Neural cell (in vitro differentiated cells): ENCODE data around the gene APH1B. TPM values are rescaled to one million over a fixed set of nuclear protein-coding genes. Genes with fewer than 3 reads are reported as not detected.

Experiments
- H2AFZ ChIP-seq: fragments of 200-600, 300-800 bp; sonication (generic), shearing (Covaris generic); 2 replicates; pipeline ENCODE4 v1.6.0; 2014; ENCODE audit warnings: low read depth, mild to moderate bottlenecking, antibody characterized with exemption, low read length, moderate library complexity
- H3F3A ChIP-seq: fragments of 200-600 bp; shearing (Covaris generic); 2 replicates; pipeline ENCODE4 v1.6.1; 2016; ENCODE audit warnings: mild to moderate bottlenecking, moderate library complexity, mixed read lengths, antibody characterized with exemption, low read length; ENCODE audit not compliant: insufficient read depth, poor library complexity, severe bottlenecking
- H3K27ac ChIP-seq: fragments of 200-600, 300-800 bp; sonication (generic), shearing (Covaris generic); 2 replicates; pipeline ENCODE4 v1.5.1; 2014; ENCODE audit warnings: mild to moderate bottlenecking, low read length, moderate library complexity
- H3K27me3 ChIP-seq: fragments of 300-800, 200-600 bp; sonication (generic), shearing (Covaris generic); 2 replicates; pipeline ENCODE4 v1.6.0; 2014; ENCODE audit warnings: mild to moderate bottlenecking, low read depth, low read length, moderate library complexity; ENCODE audit not compliant: insufficient read depth
- H3K36me3 ChIP-seq: fragments of 300-800, 200-600 bp; sonication (generic), shearing (Covaris generic); 2 replicates; pipeline ENCODE4 v1.5.1; 2014; ENCODE audit warnings: mild to moderate bottlenecking, antibody characterized with exemption, low read length, moderate library complexity; ENCODE audit not compliant: insufficient read depth
- H3K4me2 ChIP-seq: fragments of 300-800, 200-600 bp; sonication (generic), shearing (Covaris generic); 2 replicates; pipeline ENCODE4 v1.6.0; 2014; ENCODE audit warnings: mild to moderate bottlenecking, low read length
- H3K4me3 ChIP-seq: fragments of 300-800, 200-600 bp; sonication (generic), shearing (Covaris generic); 2 replicates; pipeline ENCODE4 v1.5.1; 2014; ENCODE audit warnings: mild to moderate bottlenecking, low read length, moderate library complexity
- H3K79me2 ChIP-seq: fragments of 200-600 bp; shearing (Covaris generic); replicated peaks from 2 replicates; pipeline ENCODE4 v1.6.0; 2014; ENCODE audit warnings: mild to moderate bottlenecking, low read length, moderate library complexity; ENCODE audit not compliant: insufficient read depth
- H3K9ac ChIP-seq: fragments of 300-800, 200-600 bp; sonication (generic), shearing (Covaris generic); 2 replicates; pipeline ENCODE4 v1.6.1; 2016; ENCODE audit warnings: mild to moderate bottlenecking, low read length, mixed read lengths
- H3K9me2 ChIP-seq: fragments of 200-600 bp; shearing (Covaris generic); 2 replicates; pipeline ENCODE4 v1.6.1; 2016; ENCODE audit warnings: mild to moderate bottlenecking, low read length, mixed read lengths; ENCODE audit not compliant: insufficient read depth
- H3K9me3 ChIP-seq: fragments of 200-600, 300-800 bp; sonication (generic), shearing (Covaris generic); 2 replicates; pipeline ENCODE4 v1.6.1; 2016; ENCODE audit warnings: mild to moderate bottlenecking, mixed run types, low read length, moderate library complexity, mixed read lengths
- H4K20me1 ChIP-seq: fragments of 200-600 bp; shearing (Covaris generic); 2 replicates; pipeline ENCODE4 v1.6.1; 2016; ENCODE audit warnings: mild to moderate bottlenecking, mixed run types; ENCODE audit not compliant: insufficient read depth
- CTCF ChIP-seq: fragments of 450-650 bp; IDR thresholded peaks from 2 replicates; pipeline ENCODE4 v1.5.1; 2014; ENCODE audit warnings: antibody characterized with exemption, mild to moderate bottlenecking, moderate library complexity; ENCODE audit not compliant: poor library complexity, severe bottlenecking
- EP300 ChIP-seq: fragments of 450-650 bp; conservative IDR thresholded peaks from 2 replicates; pipeline ENCODE4 v1.6.1; 2014; ENCODE audit warnings: antibody characterized with exemption, mild to moderate bottlenecking, moderate library complexity; ENCODE audit not compliant: poor library complexity, severe bottlenecking
- EZH2 ChIP-seq: fragments of 200-600, 300-800 bp; shearing (Covaris generic), sonication (generic); IDR thresholded peaks from 2 replicates; pipeline ENCODE4 v1.6.1; 2014; ENCODE audit warnings: antibody characterized with exemption, low read length, borderline replicate concordance, mild to moderate bottlenecking; ENCODE audit not compliant: insufficient read depth, poor library complexity, severe bottlenecking
- MXI1 ChIP-seq: fragments of 450-650 bp; conservative IDR thresholded peaks from 2 replicates; pipeline ENCODE4 v1.6.1; 2014; ENCODE audit warnings: antibody characterized with exemption, mild to moderate bottlenecking; ENCODE audit not compliant: poor library complexity, severe bottlenecking
- POLR2AphosphoS5 ChIP-seq: IDR thresholded peaks from 2 replicates; pipeline ENCODE4 v1.6.1; 2012
- RAD21 ChIP-seq: fragments of 450-650 bp; conservative IDR thresholded peaks from 2 replicates; pipeline ENCODE4 v1.6.1; 2014; ENCODE audit warnings: antibody characterized with exemption, mild to moderate bottlenecking, moderate library complexity
- REST ChIP-seq: IDR thresholded peaks from 2 replicates; pipeline ENCODE4 v1.6.1; 2012; ENCODE audit warnings: borderline replicate concordance
- SMC3 ChIP-seq: fragments of 450-650 bp; conservative IDR thresholded peaks from 2 replicates; pipeline ENCODE4 v1.6.1; 2014; ENCODE audit warnings: antibody characterized with exemption, mild to moderate bottlenecking, moderate library complexity; ENCODE audit not compliant: poor library complexity
- TAF1 ChIP-seq: IDR thresholded peaks from 2 replicates; pipeline ENCODE4 v1.6.1; 2012; ENCODE audit warnings: low read depth
- polyA plus RNA-seq: library from polyadenylated mRNA; depleted of rRNA; stranded (reverse); fragments of >200 nt; gene quantifications from 2 replicates; pipeline ENCODE4 v1.2.3, GENCODE V29; 2014

The APH1B gene
- polyA plus RNA-seq, 1 donor from 2014 or later = 14.6 TPM

- H3K27me3 ChIP-seq = no peaks in the 10 kb centered on the region
These were observed 62.4 kb downstream of the APH1B start for GRCh38 chr15:63339836-63340235.

GRCh38 chr15:63340353-63340752 lies 62.9 kb downstream of the APH1B start:
- Histone ChIP-seq H3K9me3 (no peaks in the 10 kb centered on the region), H3K9ac (no peak overlapping the region), H3K27ac (no peak overlapping the region), H2AFZ (no peak overlapping the region), H3K9me2 (no peaks in the 10 kb centered on the region), H3K36me3 (no peaks in the 10 kb centered on the region), H3K4me3 (no peak overlapping the region), H3K27me3 (no peaks in the 10 kb centered on the region), H3K4me2 (no peak overlapping the region), H3F3A (no peaks in the 10 kb centered on the region), H3K79me2 (no peaks in the 10 kb centered on the region), H4K20me1 (no peaks in the 10 kb centered on the region)
- no peak for TF ChIP-seq TAF1
- TF ChIP-seq MXI1 = no peak
- TF ChIP-seq POLR2AphosphoS5 = no peak
- no peak for TF ChIP-seq CTCF
- TF ChIP-seq SMC3 = no peak
- TF ChIP-seq EP300 = no peak
- TF ChIP-seq RAD21 = no peak
- TF ChIP-seq EZH2 = no peak

More at GRCh38 chr15:63339836-63340235, 62.4 kb downstream of the APH1B start:
- Histone ChIP-seq H2AFZ (no peak overlapping the region), H3K4me2 (no peak overlapping the region), H3K9ac (no peak overlapping the region), H3K36me3 (no peaks in the 10 kb centered on the region), H3K27ac (no peak overlapping the region), H4K20me1 (no peaks in the 10 kb centered on the region), H3K4me3 (no peak overlapping the region), H3F3A (no peaks in the 10 kb centered on the region), H3K9me3 (no peaks in the 10 kb centered on the region), H3K79me2 (no peaks in the 10 kb centered on the region), H3K9me2 (no peaks in the 10 kb centered on the region)
- TF ChIP-seq EP300 = no peak
- no peak for TF ChIP-seq TAF1
- no peak for TF ChIP-seq REST
- no peak for TF ChIP-seq EZH2
- no peak for TF ChIP-seq SMC3
- TF ChIP-seq MXI1 = no peak
- TF ChIP-seq CTCF = no peak
- no peak for TF ChIP-seq POLR2AphosphoS5
